Globus pallidus (tissue), 1 donor: ENCODE results near the gene IDH3B.

Source experiments
- DNase-seq: peaks from one replicate; pipeline ENCODE4 v3.0.0-alpha.2; 2015; ENCODE audit warnings: low spot score

IDH3B gene

GRCh38 chr20:2617099-2617714 is 46.8 kb downstream of the IDH3B start:
- DNase-seq, result no peak

- DNase-seq, result no peak
Measured at GRCh38 chr20:2616634-2617033, 47.4 kb downstream of the IDH3B start.

GRCh38 chr20:2612073-2612472 is 51.9 kb downstream of the IDH3B start:
- no peak for DNase-seq

GRCh38 chr20:2610941-2611720 is 52.9 kb downstream of the IDH3B start:
- no peak for DNase-seq

GRCh38 chr20:2610326-2610725 is 53.7 kb downstream of the IDH3B start:
- DNase-seq, result no peak
